ENCODE measurements around the gene PA2G4.

PA2G4 gene

DNA sequence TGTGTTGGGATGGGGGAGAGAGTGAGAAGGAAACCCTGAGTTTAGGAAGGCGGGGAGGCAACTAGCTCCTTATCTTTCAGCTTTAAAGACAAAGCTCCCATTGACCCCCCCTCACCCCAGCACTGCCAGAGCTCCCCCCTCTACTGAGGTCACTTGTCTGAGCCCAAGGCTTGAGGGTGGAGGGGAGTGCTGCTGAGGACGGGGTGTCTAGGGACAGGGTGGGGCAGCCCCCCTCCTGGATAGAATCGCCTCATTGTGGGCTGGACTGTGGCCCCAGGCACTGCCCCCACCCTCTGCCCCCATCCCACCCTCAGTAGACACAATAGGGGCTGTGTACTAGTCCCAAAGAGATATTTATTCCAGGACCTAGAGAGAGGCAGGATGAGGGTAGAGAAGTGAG lies 21.4 kb upstream of the PA2G4 start:
- no peak for TF ChIP-seq GATA1 (IDR thresholded peaks at IDR 0.05; ENCODE audit: low read depth, low read length)
- no peak for TF ChIP-seq POLR2A (IDR thresholded peaks at IDR 0.05; ENCODE audit: low read length)
- DNase-seq, result no peak

DNA sequence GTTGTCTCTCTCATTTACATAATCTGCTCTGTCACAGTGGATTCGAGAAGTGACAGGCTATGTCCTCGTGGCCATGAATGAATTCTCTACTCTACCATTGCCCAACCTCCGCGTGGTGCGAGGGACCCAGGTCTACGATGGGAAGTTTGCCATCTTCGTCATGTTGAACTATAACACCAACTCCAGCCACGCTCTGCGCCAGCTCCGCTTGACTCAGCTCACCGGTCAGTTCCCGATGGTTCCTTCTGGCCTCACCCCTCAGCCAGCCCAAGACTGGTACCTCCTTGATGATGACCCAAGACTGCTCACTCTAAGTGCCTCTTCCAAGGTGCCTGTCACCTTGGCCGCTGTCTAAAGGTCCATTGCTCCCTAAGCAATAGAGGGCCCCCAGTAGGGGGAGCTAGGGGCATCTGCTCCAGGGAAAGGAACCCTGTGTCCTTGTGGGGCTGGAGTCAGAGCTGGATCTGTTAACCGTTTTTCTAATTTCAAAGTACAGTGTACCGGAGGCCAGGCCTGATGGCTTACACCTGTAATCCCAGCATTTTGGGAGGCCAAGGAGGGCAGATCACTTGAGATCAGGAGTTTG lies 19.3 kb upstream of the PA2G4 start:
- no peak for TF ChIP-seq POLR2A (IDR thresholded peaks at IDR 0.05; ENCODE audit: low read length)
- no peak for TF ChIP-seq GATA1 (IDR thresholded peaks at IDR 0.05; ENCODE audit: low read depth, low read length)
- DNase-seq, result peak; percentile 45 to 57

DNA sequence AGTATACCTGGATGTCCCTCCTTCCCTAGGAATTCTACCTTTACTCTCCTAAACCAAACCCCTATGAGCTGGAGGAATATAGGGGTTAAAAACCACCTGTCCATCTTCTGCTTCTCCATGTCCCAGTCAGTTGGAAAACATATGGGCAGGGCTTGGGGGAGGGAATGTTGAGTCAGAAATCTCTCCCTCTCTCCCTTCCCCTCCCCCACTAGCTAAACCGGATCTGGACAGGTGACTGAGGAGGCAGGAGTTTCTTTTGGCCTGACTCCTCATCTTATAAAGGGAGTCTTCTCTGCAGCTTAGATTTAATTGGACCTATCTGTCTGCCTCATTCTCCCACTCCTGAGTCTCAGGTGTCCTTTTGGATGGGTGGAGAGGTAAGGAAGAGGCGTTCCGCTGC lies 18.3 kb upstream of the PA2G4 start:
- DNase-seq, result no peak
- no peak for TF ChIP-seq GATA1 (IDR thresholded peaks at IDR 0.05; ENCODE audit: low read depth, low read length)
- no peak for TF ChIP-seq POLR2A (IDR thresholded peaks at IDR 0.05; ENCODE audit: low read length)

DNA sequence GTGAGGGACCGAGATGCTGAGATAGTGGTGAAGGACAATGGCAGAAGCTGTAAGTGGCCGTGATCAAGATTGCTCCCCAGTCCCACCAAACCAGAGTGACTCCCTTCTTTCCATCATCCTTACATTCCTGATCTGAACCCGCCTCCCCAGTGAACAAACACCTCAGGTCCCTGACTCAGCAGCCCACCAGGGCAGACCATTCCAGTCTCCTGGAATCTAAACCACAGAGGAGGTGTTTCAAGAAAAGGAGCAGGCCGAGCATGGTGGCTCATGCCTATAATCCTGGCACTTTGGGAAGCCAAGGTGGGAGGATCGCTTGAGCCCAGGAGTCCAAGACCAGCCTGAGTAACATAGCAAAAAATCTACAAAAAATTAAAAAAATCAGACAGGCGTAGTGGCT lies 17.8 kb upstream of the PA2G4 start:
- no peak for TF ChIP-seq GATA1 (IDR thresholded peaks at IDR 0.05; ENCODE audit: low read depth, low read length)
- no peak for TF ChIP-seq POLR2A (IDR thresholded peaks at IDR 0.05; ENCODE audit: low read length)
- no peak for DNase-seq

DNA sequence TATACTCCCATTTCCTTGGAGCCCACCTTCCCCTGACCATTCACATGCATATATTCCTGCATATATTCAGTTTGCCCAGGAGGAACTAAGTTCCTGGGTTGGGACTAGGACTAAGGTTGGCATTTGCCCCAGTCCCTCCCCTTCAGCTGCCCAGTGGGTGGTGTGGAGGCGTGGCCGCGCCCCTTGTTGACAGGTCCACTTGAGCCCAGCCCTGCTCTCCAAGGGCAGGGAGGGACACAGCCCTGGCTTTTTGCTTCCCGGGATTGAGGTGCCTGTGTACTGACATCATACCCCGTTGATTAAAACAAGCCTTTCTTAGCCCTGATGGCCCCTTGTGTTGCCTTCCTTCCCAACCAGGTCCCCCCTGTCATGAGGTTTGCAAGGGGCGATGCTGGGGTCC lies 17.1 kb upstream of the PA2G4 start:
- TF ChIP-seq POLR2A (IDR thresholded peaks at IDR 0.05; ENCODE audit: low read length) (no peak), GATA1 (IDR thresholded peaks at IDR 0.05; ENCODE audit: low read depth, low read length) (no peak)
- DNase-seq, result no peak

DNA sequence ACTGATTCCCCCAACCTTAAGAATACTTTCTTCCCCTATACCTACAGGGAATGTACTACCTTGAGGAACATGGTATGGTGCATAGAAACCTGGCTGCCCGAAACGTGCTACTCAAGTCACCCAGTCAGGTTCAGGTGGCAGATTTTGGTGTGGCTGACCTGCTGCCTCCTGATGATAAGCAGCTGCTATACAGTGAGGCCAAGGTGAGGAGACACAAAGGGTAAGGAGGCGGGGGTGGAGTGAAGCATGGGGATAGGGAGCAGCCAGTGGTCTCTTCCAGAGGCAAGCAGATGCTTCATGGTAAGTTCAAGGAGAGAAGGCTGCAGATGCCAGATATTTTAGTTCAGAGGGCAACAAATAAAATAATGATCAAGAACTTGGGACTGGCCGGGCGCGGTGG lies 6.6 kb upstream of the PA2G4 start:
- no peak for TF ChIP-seq GATA1 (IDR thresholded peaks at IDR 0.05; ENCODE audit: low read depth, low read length)
- TF ChIP-seq POLR2A (IDR thresholded peaks at IDR 0.05; ENCODE audit: low read length), result no peak
- DNase-seq, result no peak

DNA sequence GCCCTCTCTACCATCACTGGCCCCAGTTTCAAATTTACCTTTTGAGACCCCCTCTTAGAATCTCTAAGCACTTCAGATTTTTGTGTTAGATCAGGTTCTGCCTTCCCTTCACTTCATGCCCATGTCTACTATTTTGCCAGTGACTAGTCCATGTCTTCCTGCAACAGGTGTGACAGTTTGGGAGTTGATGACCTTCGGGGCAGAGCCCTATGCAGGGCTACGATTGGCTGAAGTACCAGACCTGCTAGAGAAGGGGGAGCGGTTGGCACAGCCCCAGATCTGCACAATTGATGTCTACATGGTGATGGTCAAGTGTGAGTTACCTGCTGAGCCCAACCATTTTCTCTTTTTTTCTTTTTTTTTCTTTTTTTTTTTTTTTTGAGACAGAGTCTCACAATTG lies 5.8 kb upstream of the PA2G4 start:
- DNase-seq, result no peak
- no peak for TF ChIP-seq POLR2A (IDR thresholded peaks at IDR 0.05; ENCODE audit: low read length)
- no peak for TF ChIP-seq GATA1 (IDR thresholded peaks at IDR 0.05; ENCODE audit: low read depth, low read length)

DNA sequence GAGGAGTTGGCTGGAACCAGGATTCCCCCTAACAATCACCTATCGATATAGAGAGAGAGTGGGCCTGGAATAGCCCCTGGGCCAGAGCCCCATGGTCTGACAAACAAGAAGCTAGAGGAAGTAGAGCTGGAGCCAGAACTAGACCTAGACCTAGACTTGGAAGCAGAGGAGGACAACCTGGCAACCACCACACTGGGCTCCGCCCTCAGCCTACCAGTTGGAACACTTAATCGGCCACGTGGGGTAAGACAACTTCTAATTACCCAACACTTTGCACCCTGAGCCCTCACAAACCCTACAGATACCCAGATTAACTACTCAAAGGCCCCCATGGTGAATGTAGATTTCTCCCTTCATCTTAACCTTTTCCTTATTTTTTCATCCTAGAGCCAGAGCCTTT lies 4.6 kb upstream of the PA2G4 start:
- DNase-seq, result no peak
- TF ChIP-seq GATA1 (IDR thresholded peaks at IDR 0.05; ENCODE audit: low read depth, low read length), result no peak
- TF ChIP-seq POLR2A (IDR thresholded peaks at IDR 0.05; ENCODE audit: low read length), result no peak

DNA sequence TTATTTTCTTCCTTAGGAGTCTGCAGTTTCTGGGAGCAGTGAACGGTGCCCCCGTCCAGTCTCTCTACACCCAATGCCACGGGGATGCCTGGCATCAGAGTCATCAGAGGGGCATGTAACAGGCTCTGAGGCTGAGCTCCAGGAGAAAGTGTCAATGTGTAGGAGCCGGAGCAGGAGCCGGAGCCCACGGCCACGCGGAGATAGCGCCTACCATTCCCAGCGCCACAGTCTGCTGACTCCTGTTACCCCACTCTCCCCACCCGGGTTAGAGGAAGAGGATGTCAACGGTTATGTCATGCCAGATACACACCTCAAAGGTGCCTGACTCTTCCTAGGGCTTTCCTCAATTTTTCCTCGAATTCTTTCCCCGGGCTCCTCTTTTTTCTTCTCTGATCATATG lies 3.3 kb upstream of the PA2G4 start:
- DNase-seq, result no peak
- TF ChIP-seq GATA1 (IDR thresholded peaks at IDR 0.05; ENCODE audit: low read depth, low read length) (no peak), POLR2A (IDR thresholded peaks at IDR 0.05; ENCODE audit: low read length) (no peak)

DNA sequence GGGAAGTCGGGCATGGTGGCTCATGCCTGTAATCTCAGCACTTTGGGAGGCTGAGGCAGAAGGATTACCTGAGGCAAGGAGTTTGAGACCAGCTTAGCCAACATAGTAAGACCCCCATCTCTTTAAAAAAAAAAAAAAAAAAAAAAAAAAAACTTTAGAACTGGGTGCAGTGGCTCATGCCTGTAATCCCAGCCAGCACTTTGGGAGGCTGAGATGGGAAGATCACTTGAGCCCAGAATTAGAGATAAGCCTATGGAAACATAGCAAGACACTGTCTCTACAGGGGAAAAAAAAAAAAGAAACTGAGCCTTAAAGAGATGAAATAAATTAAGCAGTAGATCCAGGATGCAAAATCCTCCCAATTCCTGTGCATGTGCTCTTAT lies 1.7 kb upstream of the PA2G4 start:
- DNase-seq, result no peak
- TF ChIP-seq GATA1 (IDR thresholded peaks at IDR 0.05; ENCODE audit: low read depth, low read length), result no peak
- no peak for TF ChIP-seq POLR2A (IDR thresholded peaks at IDR 0.05; ENCODE audit: low read length)

DNA sequence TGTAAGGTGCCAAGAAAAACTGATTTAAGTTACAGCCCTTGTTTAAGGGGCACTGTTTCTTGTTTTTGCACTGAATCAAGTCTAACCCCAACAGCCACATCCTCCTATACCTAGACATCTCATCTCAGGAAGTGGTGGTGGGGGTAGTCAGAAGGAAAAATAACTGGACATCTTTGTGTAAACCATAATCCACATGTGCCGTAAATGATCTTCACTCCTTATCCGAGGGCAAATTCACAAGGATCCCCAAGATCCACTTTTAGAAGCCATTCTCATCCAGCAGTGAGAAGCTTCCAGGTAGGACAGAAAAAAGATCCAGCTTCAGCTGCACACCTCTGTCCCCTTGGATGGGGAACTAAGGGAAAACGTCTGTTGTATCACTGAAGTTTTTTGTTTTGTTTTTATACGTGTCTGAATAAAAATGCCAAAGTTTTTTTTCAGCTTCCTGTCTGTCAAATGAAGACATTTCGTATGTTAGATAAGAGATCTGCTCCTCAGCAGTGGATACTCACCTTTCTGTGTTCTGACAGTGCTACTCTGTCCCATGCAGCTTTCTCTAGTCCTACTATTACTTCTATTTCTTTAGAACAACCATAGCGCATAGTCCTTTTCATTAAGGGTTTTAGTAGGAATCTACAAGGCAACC lies 1.2 kb upstream of the PA2G4 start:
- no peak for TF ChIP-seq POLR2A (IDR thresholded peaks at IDR 0.05; ENCODE audit: low read length)
- no peak for TF ChIP-seq GATA1 (IDR thresholded peaks at IDR 0.05; ENCODE audit: low read depth, low read length)

DNA sequence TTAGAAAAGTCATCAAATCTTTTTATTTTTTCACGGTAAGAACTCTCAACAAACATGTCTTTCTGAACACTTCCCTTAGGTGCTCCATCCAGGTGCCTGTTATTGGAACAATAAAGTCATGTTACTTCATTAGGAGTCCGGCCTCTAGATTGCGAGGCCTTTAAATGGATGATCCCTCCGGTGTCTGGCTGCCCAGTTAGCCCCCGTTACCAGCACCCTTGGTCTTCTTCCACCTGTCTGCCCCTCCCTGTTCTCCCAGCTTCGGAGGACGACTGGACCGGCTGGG lies 593 bp upstream of the PA2G4 start:
- DNase-seq, result no peak
- TF ChIP-seq POLR2A (IDR thresholded peaks at IDR 0.05; ENCODE audit: low read length), result no peak
- no peak for TF ChIP-seq GATA1 (IDR thresholded peaks at IDR 0.05; ENCODE audit: low read depth, low read length)

More for the DNA sequence above, 1.2 kb upstream of the PA2G4 start:
- DNase-seq, result no peak

DNA sequence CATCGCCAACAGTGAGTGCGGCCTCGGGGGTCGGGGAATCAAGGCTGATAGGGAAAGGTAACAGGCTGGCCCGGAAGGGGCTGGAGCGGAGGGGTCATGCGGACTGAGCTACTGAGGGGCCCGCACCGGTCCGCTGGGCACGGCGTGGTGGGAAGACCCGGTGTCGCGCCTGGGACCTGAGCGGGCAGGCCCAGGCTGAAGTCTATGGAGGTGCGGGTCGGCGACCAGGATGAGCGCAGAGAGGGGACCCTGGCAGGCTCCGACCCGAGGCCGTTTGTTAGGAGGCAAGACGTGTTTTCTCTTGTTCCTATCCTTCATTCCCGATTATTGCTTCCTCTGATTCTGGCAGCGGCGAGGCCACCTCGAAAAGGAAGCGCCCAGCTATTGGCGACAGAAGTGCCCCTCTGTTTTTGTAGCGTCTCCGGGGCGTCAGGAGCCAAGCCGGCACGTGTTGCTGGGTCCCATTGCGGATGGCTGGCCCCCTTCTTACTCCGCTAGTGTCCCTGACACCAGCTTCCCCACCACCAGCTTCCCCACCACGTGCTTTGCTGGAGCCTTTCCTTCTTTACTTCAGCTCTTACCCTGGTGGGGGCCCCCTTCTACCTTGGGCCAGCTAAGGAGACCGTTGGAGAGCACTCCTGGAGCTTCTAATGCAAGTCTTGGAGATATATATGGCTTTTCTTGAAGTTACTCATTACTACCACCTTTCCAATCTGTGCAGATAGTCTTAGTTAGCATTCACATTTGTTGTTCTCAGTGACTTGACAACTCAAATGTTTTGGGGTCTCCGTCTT lies 653 bp downstream of the PA2G4 start:
- DNase-seq, result peak; percentile 64 to 71
- TF ChIP-seq POLR2A (IDR thresholded peaks at IDR 0.05; ENCODE audit: low read length), result no peak
- TF ChIP-seq GATA1 (IDR thresholded peaks at IDR 0.05; ENCODE audit: low read depth, low read length), result no peak

DNA sequence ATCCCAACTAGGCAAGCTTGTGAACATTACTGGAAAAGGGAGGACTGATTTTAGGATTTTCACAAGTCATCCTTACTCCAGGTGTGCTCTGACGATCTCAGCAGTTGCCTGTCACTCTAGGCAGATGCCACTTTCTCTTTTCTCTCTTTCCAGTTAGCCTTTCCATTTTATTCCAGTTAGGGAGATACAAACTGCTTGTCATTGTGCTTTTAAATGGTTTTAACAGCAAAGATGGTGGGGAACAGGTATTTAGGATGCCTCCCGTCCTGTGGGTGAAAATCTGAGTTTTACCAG lies 1.2 kb downstream of the PA2G4 start:
- DNase-seq, result peak; percentile 45 to 66
- no peak for TF ChIP-seq POLR2A (IDR thresholded peaks at IDR 0.05; ENCODE audit: low read length)
- TF ChIP-seq GATA1 (IDR thresholded peaks at IDR 0.05; ENCODE audit: low read depth, low read length), result no peak

DNA sequence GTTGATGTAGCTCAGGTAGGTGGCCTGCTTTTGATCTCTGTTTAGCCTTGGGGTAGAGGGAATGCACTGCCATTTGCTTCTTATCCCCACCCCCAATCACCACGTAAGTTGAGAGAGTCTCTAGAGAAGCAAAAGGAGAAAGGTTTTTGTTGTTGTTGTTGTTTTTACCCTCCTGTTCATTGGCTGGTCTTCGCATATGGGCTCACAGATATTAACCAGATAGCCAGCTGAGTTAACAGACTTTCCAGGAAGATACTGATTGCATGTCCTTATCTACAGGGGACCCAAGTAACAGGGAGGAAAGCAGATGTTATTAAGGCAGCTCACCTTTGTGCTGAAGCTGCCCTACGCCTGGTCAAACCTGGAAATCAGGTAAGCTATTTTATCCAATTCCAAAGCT lies 2.9 kb downstream of the PA2G4 start:
- peak; percentile 75 to 92 for DNase-seq
- peak; percentile 24 for TF ChIP-seq GATA1 (IDR thresholded peaks at IDR 0.05; ENCODE audit: low read depth, low read length)
- TF ChIP-seq POLR2A (IDR thresholded peaks at IDR 0.05; ENCODE audit: low read length), result no peak

Measured in erythroblast (primary cell).